GM19238 (cell line): ENCODE results near the gene KCNK7.
"Not testable (repeated sequence)": the region's sequence is repeated elsewhere in the genome, so short reads cannot be mapped to it uniquely, and the experiment has no call there.

ENCODE experiments used
- DNase-seq: peaks from one replicate; pipeline ENCODE4 v3.0.0; 2011; ENCODE audit warnings: low spot score; ENCODE audit not compliant: insufficient read length

Gene KCNK7, protein sequence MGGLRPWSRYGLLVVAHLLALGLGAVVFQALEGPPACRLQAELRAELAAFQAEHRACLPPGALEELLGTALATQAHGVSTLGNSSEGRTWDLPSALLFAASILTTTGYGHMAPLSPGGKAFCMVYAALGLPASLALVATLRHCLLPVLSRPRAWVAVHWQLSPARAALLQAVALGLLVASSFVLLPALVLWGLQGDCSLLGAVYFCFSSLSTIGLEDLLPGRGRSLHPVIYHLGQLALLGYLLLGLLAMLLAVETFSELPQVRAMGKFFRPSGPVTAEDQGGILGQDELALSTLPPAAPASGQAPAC

DNA sequence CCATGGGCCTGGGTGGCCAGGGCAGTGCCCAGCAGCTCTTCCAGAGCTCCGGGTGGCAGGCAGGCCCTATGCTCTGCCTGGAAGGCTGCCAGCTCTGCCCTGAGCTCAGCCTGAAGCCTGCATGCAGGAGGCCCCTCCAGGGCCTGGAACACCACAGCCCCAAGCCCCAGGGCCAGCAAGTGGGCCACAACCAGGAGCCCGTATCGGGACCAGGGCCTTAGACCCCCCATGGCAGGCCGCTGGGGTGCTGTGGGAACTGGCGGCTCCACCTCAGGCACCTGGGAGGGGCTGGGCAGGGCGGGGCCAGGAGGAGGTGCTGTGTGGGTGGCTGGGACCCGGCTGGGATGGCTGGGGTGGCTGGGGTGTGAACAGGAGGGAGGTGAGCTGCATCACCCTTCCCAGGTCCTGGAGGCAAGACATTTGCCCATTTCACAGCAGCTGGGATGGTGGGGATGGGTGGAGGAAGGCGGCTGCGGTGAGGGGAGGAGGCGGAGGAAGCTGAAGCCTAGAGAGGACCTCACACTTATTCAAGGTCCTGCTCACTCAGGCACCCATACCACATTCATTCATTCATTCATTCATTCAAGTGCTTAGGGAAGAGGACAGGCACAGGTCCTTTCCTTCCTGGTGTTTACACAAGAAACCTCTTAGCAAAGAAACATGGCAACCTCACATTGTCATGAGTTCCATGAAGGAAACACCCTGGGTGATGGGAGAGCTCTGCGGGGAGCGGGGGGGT, at the start of gene KCNK7:
TSS of gene KCNK7 (minus strand) at position 258 of the 739 bp plus-strand sequence. CDS start at position 230, 28 bp downstream.
- no peak for DNase-seq

DNA sequence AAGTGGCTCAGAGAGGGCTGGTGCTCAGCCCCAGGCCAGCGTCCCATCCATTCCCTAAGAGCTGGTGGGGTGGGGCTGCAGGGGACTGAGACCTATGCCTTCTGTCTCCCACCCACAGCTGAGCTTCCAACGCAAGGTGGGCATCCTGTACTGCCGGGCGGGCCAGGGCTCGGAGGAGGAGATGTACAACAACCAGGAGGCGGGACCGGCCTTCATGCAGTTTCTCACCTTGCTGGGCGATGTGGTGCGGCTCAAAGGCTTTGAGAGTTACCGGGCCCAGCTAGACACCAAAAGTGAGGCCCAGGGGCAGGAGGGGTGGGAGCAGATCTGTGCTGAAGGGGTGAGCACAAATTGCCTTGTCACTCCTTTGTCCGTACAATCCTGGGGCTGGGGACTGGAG, 49.2 kb upstream of the KCNK7 start:
- DNase-seq: no peak

DNA sequence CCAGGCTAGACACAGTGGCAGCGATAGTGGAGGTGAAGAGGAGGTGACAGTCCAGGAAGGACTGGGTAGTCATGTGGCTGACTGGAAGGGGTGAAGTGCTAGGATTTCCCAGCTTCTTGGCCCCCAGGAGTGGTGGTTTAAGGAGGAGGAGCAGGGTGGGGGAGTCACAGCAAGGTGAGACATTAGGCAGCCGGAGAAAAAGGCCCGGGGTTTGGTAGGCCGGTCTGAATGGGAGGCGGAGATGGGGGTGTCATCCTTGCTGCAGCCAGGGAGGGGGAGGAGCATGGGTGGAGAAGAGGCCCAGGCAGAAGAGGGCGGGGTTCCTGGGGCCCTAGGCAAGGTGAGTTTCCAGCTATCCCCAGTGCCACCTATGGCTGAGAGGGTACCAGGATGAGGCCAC, 48.4 kb upstream of the KCNK7 start:
- DNase-seq: no peak

DNA sequence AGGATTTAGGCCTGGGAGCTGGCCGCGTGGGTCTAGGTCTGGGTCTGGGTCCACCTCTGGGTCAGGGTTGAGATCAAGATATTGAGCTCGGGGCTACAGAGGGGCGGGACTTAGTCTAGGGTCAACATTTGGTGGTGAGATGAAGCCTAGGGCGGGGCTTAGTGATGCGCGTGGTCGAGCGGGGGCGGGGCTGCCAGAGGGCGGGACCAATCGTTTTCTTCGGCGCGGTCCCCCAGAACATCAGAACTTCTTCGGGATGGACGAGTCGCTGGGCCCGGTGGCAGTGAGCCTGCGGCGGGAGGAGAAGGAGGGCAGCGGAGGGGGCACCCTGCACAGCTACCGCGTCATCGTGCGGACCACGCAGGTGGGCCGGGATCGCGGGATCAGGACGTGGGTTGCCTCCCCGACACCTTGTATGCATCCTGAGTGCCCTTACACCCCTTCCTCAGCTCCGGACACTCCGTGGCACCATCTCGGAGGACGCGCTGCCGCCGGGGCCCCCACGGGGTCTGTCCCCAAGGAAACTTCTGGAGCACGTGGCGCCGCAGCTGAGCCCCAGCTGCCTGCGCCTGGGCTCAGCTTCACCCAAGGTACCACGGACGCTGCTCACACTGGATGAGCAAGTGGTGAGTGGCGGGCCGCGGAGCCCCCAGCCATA, 46.5 kb upstream of the KCNK7 start:
- DNase-seq: no peak

DNA sequence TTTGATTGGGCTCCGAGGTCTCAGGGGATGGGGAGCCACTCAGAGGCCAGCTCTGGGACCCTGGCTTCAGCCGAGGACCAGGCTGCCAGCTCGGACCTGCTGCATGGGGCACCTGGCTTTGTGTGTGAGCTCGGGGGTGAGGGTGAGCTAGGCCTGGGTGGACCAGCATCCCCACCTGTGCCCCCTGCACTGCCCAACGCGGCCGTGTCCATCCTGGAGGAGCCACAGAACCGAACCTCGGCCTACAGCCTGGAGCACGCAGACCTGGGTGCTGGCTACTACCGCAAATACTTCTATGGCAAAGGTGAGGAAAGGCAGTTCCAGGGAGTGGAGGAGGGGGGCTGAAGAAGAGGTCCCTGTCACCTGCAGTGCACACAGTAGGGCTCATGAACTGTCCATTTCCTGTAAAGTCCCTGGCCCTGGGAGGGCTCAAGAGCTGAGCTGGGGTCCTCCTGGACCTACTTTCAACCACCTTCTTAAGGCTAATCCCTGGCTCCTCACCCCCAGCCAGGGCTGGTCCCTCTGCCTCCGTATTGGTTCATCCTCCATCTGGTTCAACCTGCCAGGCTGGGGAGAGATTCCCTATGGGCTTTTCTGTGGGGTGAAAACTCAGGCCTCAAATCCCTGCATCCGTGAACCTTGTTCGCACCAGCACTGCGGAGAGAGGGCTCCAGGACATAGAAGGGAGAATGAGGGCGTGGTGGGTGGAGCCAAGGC, 45.9 kb upstream of the KCNK7 start:
- no peak for DNase-seq

DNA sequence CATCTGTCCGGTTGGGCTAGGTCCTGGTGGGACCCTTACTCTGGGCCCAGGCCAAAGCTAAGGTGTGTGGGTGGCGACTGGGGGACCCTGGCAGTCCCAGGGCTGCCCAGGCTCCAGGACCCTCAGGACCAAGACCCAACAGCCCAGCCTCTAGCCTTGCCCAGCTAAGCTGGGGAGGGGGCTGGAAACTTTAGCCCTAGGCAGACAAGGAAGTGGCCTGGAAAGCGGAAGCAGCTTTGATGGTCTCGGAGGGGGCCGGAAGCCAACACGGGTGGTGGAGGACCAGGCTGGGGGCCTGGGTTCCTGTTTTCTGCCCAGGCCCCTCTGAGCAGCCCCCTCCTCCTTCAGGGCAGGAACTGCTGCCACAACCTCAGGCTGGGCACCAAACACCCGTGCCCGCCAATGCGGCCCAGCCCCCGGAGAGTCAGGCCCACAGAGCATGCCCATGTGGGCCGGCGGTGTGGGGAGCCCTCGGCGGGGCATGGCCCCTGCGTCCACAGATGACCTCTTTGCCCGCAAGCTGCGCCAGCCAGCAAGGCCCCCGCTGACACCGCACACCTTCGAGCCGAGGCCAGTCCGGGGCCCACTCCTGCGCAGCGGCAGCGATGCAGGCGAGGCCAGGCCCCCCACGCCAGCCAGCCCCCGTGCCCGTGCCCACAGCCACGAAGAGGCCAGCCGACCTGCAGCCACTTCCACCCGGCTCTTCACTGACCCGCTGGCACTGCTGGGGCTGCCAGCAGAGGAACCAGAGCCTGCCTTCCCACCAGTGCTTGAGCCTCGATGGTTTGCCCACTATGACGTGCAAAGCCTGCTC, 45.1 kb upstream of the KCNK7 start:
- DNase-seq: peak; percentile 61

DNA sequence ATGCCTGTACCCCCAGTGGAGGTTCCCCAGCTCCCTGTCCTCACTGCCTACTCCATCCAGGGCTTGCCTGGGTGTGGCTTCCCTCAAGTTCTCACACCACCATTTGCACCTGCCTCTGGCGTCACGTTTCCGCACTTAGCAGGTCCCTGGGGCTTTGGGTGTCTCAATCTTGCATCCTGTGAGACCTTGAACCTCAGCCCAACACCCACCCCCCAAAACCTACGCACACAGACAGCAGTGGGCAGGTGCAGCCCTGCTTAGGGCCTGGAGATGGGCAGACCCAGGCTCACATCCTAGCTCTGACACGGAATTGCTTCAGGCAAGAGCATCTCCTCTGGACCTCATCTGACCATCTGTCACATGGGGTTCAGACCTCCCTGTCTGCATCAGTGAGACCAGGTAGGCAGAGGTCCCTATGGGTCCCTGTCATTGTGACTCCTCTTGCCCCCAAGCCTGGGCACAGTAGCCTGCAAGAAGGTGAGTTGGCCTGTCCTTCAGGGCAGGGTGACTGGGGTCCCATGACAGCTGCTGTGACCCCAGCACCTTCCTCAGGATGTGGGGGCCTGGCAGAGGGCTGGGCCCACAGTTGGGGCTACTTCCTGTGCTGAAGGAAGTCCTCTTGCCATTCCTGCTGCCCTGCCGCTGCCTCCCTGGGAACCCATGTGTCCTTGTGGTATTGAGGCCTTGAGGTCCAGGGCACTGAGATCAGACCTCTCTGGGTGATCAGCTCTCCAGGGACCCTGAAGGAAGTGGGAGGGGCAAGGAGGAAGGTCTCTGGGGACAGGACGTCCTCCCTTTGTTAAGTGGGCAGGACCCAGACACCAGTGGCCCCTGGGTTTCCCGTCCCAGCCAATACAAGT, 44.3 kb upstream of the KCNK7 start:
- peak; percentile 86 for DNase-seq

DNA sequence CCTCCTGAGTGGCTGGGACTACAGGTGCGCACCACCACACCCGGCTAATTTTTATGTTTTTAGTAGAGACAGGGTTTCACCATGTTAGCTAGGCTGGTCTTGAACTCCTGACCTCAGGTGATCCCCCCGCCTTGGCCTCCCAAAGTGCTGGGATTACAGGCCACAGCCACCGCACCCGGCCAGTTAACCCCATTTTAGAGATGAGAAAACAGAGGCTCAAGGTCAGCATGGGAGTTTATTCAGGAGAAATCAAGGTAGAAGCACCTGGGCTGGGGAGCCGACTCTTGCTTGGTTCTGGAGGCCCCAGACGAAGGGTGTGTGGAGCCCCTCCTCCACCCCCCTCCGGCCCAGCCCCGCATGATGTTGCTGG, 43.6 kb upstream of the KCNK7 start:
- not testable (repeated sequence) for DNase-seq

DNA sequence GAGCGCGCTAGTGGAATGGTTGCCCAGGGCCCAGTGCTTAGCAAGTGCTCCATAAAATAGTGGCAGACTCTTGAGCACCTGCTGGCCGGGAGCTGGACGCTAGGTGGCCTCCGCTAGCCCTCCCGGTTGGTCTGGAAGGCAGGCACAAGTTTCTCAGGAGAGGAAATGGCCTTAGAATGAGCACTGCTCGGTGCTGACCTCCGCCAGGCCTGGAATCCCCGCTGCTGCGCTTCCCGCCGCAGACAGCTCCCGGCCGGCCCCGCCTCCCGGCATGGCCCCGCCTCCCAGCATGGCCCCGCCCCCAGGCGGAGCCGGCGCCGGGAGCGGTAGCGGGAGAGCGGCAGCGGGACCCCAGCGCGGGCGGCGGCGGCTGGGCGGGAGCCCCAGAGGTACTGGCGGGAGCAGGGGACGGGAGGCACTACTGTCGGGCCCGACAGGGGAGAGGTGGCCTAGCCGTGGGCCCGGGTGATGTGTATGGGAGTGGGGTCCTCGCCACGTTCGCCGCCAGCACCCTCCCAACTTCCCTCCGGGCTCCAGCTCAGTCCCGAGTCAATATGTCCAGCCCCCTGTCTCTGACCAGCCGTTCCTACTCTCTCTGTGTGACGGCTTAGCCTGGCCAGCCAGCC, 42.3 kb upstream of the KCNK7 start, which contains the start of gene SIPA1:
TSS of gene SIPA1 (plus strand) at position 308 of the 626 bp plus-strand sequence. CDS start 2,821 bp downstream, outside the sequence.
- DNase-seq: peak; percentile 79

DNA sequence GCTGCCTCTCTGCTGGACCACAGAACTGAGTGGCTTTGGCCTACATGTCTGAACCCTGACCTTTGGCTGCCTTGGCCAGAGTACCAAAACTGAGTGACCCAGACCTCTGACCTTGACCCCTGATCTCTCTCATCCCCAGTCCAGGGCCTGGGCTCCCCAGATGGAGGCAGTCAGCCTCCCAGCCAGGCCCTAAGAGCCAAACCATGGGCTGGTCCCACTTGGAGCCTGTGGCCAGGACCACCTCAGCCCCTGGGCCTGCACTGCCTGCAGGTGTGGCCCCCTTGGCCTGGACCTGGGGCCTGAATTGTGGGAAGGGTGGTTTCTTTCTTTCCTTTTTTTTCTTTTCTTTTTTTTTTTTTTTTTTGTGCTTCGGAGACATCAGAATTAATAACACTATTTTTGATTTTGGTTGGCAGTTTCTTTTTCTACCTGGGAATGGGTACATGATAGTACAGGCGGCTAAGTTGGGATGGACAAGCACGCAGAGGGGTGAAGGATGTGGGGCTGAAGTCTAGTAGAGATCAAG, 41.5 kb upstream of the KCNK7 start:
- DNase-seq: no peak

DNA sequence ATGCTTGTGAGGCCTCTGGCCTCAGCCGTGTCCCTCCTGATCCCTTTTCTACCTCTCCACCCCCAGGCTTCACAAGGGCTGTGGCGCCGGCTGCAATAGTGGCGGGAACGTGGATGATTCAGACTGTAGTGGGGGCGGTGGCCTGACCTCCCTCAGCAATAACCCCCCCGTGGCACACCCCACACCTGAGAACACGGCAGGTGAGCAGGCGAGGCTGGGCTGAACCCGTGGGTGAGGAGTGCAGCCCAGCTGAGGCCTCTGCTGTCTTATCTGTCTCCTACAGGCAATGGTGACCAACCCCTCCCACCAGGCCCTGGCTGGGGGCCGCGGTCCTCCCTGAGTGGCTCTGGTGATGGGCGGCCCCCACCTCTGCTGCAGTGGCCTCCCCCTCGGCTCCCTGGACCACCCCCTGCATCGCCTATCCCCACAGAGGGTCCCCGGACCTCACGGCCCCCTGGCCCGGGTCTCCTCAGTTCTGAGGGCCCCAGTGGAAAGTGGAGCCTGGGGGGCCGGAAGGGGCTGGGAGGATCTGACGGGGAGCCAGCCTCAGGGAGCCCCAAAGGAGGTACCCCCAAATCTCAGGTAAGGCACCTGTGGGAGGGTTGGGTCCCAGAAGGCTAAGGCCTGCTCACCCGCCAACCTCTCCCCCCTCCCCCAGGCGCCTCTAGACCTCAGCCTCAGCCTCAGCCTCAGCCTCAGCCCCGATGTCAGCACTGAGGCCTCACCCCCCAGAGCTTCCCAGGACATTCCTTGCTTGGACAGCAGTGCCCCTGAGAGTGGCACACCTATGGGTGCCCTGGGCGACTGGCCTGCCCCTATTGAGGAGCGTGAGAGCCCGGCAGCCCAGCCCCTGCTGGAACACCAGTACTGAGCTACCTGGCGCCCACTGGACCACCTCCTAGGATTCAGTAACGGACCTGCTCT, 40.8 kb upstream of the KCNK7 start:
- no peak for DNase-seq

DNA sequence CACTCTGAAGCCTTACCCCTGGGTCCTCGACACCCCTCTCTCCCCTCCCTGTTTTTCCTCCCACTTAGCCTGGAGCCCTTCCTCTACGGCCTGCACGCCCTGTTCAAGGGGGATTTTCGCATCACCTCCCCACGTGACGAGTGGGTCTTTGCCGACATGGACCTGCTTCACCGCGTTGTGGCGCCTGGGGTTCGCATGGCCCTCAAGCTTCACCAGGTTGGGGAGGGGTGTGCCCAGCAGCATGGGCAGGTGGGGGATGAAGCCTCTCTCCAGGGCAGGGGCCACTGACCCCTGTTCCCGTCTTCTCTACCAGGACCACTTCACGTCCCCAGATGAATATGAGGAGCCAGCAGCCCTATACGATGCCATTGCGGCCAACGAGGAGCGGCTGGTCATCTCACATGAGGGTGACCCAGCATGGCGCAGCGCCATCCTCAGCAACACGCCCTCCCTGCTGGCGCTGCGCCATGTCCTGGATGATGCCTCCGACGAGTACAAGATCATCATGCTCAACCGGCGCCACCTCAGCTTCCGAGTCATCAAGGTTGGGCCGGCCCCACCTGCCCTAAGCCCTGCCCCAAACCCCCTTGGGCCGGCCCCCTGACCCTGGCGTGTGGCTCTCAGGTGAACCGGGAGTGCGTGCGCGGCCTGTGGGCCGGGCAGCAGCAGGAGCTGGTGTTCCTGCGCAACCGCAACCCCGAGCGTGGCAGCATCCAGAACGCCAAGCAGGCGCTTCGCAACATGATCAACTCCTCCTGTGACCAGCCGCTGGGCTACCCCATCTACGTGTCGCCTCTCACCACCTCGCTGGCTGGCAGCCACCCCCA, 39.5 kb upstream of the KCNK7 start:
- no peak for DNase-seq

DNA sequence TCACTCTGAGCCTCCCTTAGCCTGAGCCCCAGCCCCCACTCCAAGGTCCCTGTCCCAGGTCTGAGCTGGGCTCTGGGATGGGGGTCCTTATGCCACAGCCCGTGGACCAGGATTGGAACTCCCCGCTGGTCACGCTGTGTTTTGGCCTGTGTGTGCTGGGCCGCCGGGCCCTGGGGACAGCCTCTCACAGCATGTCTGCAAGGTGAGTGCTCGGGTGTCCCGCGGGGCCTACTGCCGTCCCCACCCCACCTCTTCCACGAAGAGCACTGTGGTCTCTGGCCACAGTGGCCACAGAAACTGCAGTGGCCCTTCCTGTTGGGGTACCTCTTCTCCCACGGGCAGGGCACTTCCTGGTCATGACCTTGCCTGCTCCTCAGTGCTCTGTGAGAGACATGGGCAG, 38.8 kb upstream of the KCNK7 start:
- DNase-seq: no peak

DNA sequence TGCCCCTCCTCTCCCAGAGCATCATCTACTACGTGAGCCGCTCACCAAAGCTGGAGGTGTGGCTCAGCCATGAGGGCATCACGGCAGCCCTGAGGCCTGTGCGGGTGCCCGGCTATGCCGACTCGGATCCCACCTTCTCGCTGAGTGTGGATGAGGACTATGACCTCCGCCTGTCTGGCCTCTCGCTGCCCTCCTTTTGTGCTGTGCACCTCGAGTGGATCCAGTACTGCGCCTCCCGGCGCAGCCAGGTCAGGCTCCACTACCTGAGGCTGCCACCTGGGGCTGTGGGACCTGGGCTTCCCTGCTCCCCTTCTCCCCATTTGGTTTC, 38.5 kb upstream of the KCNK7 start:
- no peak for DNase-seq

DNA sequence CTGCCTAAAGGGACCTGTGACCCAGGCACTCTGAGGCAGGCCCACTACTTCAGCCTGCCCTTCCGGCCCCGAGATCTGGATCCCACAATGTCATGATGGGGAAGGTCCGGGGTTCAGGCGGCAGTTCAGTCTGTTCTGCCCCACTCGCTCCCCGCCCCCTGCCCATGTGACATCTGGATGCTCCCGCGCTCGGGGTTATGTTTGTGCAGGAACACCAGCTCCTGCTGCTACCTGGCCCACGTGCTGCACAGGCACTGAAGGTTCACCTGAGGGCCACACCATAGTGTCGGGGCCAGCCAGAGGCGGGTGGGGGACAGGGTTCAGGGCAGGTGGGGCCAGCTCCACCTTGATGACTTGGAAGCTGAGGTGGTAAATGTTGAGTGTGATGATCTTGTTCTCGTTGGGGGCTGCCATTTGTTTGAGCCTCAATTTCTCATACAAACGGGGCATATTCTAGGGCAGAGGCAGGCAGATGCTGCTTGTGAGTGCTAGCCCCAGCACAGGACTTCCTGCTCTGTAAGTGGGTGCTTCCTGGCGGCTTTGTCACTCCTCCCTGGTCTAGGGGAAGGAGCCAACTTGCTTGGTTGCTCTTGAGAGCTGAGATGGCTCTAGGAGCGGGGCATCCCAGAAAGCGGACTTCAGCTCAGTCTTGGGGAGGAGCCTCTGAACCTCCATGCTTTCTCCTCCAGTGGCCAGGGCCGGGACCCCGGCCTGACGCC, 37.9 kb upstream of the KCNK7 start:
- no peak for DNase-seq

DNA sequence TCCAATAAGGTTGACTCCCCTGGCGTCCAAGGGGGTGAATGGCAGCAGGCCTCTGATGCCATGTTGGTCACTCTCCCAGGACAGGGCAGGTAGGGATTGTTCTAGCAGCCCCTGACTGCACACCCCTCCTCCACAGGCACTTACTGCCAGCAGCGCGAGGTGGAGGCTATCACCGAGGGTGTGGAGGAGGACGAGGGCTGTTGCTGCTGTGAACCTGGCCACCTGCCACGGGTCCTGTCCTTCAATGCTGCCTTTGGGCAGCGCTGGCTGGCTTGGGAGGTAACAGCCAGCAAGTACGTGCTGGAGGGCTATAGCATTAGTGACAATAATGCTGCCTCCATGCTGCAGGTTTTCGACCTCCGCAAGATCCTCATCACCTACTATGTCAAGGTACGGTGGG, 34.6 kb upstream of the KCNK7 start:
- no peak for DNase-seq

DNA sequence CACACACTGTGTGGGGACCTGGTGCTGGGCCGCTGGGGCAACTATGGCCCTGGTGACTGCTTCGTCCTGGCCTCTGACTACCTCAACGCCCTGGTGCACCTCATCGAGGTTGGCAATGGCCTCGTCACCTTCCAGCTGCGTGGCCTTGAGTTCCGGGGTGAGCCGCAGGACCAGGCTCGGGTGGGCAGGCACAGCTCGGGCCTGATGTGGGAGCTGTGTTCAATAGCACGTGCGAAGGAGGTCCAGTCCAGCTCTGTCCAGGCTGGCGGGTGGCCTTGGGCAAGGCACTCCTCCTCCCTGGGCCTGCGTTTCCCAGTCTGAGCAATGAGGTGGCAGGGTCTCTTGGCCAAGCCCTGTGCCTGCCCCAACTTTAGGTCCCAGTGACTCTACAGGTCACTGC, 34.0 kb upstream of the KCNK7 start:
- DNase-seq: no peak
